Measurements from ENCODE around the gene NXN.

GRCh38 chr17:823501-823902, 156.1 kb downstream of the NXN start:
- TF ChIP-seq GATA3 (IDR thresholded peaks at IDR 0.05; ENCODE audit: low read depth, low read length) (no peak), GATA2 (IDR thresholded peaks at IDR 0.05; ENCODE audit: low read depth, low read length) (no peak)
